22Rv1 (cell line): ENCODE results near the gene DHRS7.

Source experiments
- ZFX ChIP-seq: fragments of 450-650 bp; IDR thresholded peaks from 2 replicates; pipeline ENCODE4 v1.6.1; 2017; ENCODE audit warnings: antibody characterized with exemption, borderline replicate concordance
- TF ChIP-seq, protein P1 (sequence below): fragments of 450-650 bp; IDR thresholded peaks from 2 replicates; pipeline ENCODE4 v1.5.1; 2017; ENCODE audit warnings: mild to moderate bottlenecking

DNA sequence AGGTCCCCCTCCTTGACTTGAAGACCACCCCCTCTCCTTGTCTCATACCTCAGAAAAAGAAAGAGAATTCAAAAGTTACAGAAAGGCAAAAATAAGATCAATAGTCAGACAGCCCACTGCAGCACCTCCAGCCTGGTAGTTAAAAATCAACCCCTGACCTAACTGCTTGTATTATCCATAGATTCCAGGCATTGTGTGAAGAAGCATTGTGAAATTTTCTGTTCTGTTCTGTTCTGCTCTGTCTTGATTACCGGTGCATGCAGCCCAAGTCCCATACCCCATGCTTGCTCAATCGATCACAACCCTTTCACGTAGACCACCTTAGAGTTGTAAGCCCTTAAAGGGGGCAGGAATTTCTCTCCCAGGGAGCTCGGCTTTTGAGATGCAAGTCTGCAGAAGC is 5.8 kb upstream of the DHRS7 start:
- TF ChIP-seq, protein P1, sequence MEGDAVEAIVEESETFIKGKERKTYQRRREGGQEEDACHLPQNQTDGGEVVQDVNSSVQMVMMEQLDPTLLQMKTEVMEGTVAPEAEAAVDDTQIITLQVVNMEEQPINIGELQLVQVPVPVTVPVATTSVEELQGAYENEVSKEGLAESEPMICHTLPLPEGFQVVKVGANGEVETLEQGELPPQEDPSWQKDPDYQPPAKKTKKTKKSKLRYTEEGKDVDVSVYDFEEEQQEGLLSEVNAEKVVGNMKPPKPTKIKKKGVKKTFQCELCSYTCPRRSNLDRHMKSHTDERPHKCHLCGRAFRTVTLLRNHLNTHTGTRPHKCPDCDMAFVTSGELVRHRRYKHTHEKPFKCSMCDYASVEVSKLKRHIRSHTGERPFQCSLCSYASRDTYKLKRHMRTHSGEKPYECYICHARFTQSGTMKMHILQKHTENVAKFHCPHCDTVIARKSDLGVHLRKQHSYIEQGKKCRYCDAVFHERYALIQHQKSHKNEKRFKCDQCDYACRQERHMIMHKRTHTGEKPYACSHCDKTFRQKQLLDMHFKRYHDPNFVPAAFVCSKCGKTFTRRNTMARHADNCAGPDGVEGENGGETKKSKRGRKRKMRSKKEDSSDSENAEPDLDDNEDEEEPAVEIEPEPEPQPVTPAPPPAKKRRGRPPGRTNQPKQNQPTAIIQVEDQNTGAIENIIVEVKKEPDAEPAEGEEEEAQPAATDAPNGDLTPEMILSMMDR = no peak
- no peak for TF ChIP-seq ZFX
